B cell (primary cell): ENCODE results near the gene CNTNAP2. TPM values are rescaled to one million over a fixed set of nuclear protein-coding genes. Genes with fewer than 3 reads are reported as not detected.
"Not testable (repeated sequence)": the region's sequence is repeated elsewhere in the genome, so short reads cannot be mapped to it uniquely, and the experiment has no call there.

Experiments
- ATAC-seq: fragments of 200-7000 bp; cut with Tn5 transposase; one replicate; pipeline ENCODE4 v1.10.0; 2021; ENCODE audit warnings: low read depth, mild to moderate bottlenecking, moderate number of reproducible peaks, moderate library complexity
- CTCF ChIA-PET: fragments of 350-600 bp; sonication (Branson Sonifier 250); formaldehyde crosslinking; loops from one replicate; lab custom pipeline; 2021; ENCODE audit warnings: antibody characterized with exemption, inconsistent platforms; lab: Charles Lee
- POLR2A ChIA-PET: fragments of 350-600 bp; sonication (Branson Sonifier 250); formaldehyde crosslinking; loops from one replicate; lab custom pipeline; 2021; ENCODE audit warnings: antibody characterized with exemption; lab: Charles Lee
- DNase-seq: peaks from one replicate; pipeline ENCODE4 v3.0.0; 2013
- H2AFZ ChIP-seq: 2 replicates; pipeline ENCODE4 v1.6.1; 2012; ENCODE audit warnings: mild to moderate bottlenecking, low read depth, low read length; ENCODE audit not compliant: insufficient read depth, poor library complexity, severe bottlenecking
- H3K27ac ChIP-seq, 2 donors: 1 replicate in 1 of 2; 2 replicates in 1 of 2; pipeline ENCODE4 v1.5.1; 2012 to 2013; ENCODE audit warnings: low read length in 2 of 2, mild to moderate bottlenecking in 2 of 2, moderate library complexity in 1 of 2
- H3K27me3 ChIP-seq, 4 experiments: fragments of 200-600 bp in 1 of 4; sonication (generic) in 1 of 4; replicated peaks in 1 of 4; 1 replicate in 2 of 4; 2 replicates in 2 of 4; pipeline versions ENCODE4 v1.6.1 to v1.7.0; 2013 to 2016; ENCODE audit warnings: low read length in 3 of 4, mild to moderate bottlenecking in 2 of 4, mixed read lengths in 1 of 4, moderate library complexity in 1 of 4; ENCODE audit not compliant: insufficient read depth in 4 of 4, control insufficient read depth in 3 of 4; ENCODE audit errors: control extremely low read depth in 1 of 4
- H3K36me3 ChIP-seq, 2 experiments: replicated peaks in 1 of 2; 1 replicate in 1 of 2; 2 replicates in 1 of 2; pipeline versions ENCODE4 v1.6.1 to v1.7.1; 2013; ENCODE audit warnings: low read length in 1 of 2; ENCODE audit not compliant: insufficient read depth in 2 of 2, control insufficient read depth in 1 of 2; ENCODE audit errors: control extremely low read depth in 1 of 2, extremely low read depth in 1 of 2
- H3K4me1 ChIP-seq, 2 donors: fragments of 200-600 bp in 1 of 2; sonication (generic) in 1 of 2; 1 replicate in 1 of 2; 2 replicates in 1 of 2; pipeline versions ENCODE4 v1.5.1 to v1.6.1; 2013 to 2017; ENCODE audit warnings: low read length in 2 of 2; ENCODE audit not compliant: control insufficient read depth in 2 of 2, insufficient read depth in 2 of 2
- H3K4me2 ChIP-seq: replicated peaks from 2 replicates; pipeline ENCODE3; 2012; ENCODE audit warnings: mild to moderate bottlenecking, low read depth, low read length; ENCODE audit not compliant: poor library complexity, severe bottlenecking
- H3K4me3 ChIP-seq, 5 experiments: fragments of 200-600 bp in 1 of 5; sonication (generic) in 1 of 5; 1 replicate in 3 of 5; 2 replicates in 2 of 5; pipeline versions ENCODE4 v1.5.1 to v1.7.0; 2011 to 2016; ENCODE audit warnings: low read length in 4 of 5, mild to moderate bottlenecking in 4 of 5, low read depth in 2 of 5, control low read depth in 1 of 5, moderate library complexity in 1 of 5; ENCODE audit not compliant: insufficient read depth in 1 of 5; ENCODE audit errors: control extremely low read depth in 1 of 5, extremely low read depth in 1 of 5
- H3K79me2 ChIP-seq: fragments of 200-600 bp; sonication (generic); one replicate; pipeline ENCODE4 v1.6.0; 2016; ENCODE audit warnings: low read length; ENCODE audit not compliant: control insufficient read depth, insufficient read depth
- H3K9ac ChIP-seq: fragments of 200-600 bp; sonication (generic); 2 replicates; pipeline ENCODE4 v1.6.1; 2017; ENCODE audit warnings: mild to moderate bottlenecking, low read length, moderate library complexity
- H3K9me3 ChIP-seq, 3 donors: one replicate each; pipeline versions ENCODE4 v1.6.1 to v1.7.1; 2013; ENCODE audit warnings: low read length in 2 of 3; ENCODE audit not compliant: control insufficient read depth in 2 of 3, insufficient read depth in 1 of 3; ENCODE audit errors: control extremely low read depth in 1 of 3
- H4K20me1 ChIP-seq: 2 replicates; pipeline ENCODE4 v1.6.0; 2012; ENCODE audit warnings: mild to moderate bottlenecking, low read length; ENCODE audit not compliant: insufficient read depth, control insufficient read depth, poor library complexity, severe bottlenecking
- H3K27ac Mint-ChIP-seq: one replicate; pipeline ENCODE4 v1.8.0; 2021; ENCODE audit warnings: mixed read lengths
- H3K27me3 Mint-ChIP-seq: one replicate; pipeline ENCODE4 v1.8.0; 2021; ENCODE audit warnings: mixed read lengths
- H3K4me1 Mint-ChIP-seq: one replicate; pipeline ENCODE4 v1.8.0; 2021; ENCODE audit warnings: mixed read lengths
- H3K4me3 Mint-ChIP-seq: one replicate; pipeline ENCODE4 v1.8.0; 2021; ENCODE audit warnings: mixed read lengths
- H3K9me3 Mint-ChIP-seq: one replicate; pipeline ENCODE4 v1.8.0; 2022; ENCODE audit warnings: mixed read lengths; ENCODE audit not compliant: insufficient read depth
- EZH2 ChIP-seq: IDR thresholded peaks from 2 replicates; pipeline ENCODE4 v1.6.1; 2012; ENCODE audit warnings: borderline replicate concordance, low read depth, mild to moderate bottlenecking, moderate library complexity, low read length; ENCODE audit not compliant: insufficient read depth, poor library complexity, severe bottlenecking
- WGBS: methylation state at CpG from one replicate; pipeline ENCODE4 v1.1.5; 2013; ENCODE audit warnings: missing lambda C conversion rate; ENCODE audit not compliant: insufficient coverage; 5-methylcytosine and 5-hydroxymethylcytosine counted together
- intact Hi-C: fragments of 100-400 bp; cut with micrococcal nuclease; formaldehyde crosslinking; loops from one replicate; pipeline ENCODE4 v1.10.0; 2022
- polyA plus RNA-seq: library from polyadenylated mRNA; depleted of rRNA; stranded (reverse); fragments of >200 nt; gene quantifications from 2 replicates; pipeline ENCODE4 v1.2.3, GENCODE V29; 2012
- total RNA-seq, 2 donors: library from RNA; stranded (reverse); fragments of 120-200 nt in 1 of 2; gene quantifications; 1 replicate in 1 of 2; 2 replicates in 1 of 2; pipeline versions ENCODE4 v1.2.3 to v1.2.4, GENCODE V29; 2013 to 2022
- TF ChIP-seq, protein P1 (sequence below): fragments of 200-600 bp; IDR thresholded peaks from one replicate; pipeline ENCODE4 v1.8.0; 2022; ENCODE audit warnings: antibody characterized with exemption, mild to moderate bottlenecking

CNTNAP2 gene
- total and polyA plus RNA-seq, 2 donors (not counting 1 experiment from before 2014, with no cell fraction given): 7.4 to 16.6 TPM

- Histone ChIP-seq H3K36me3 (no peaks in the 10 kb centered on the region), H3K9me3 (no peaks in the 10 kb centered on the region), H2AFZ (no peak overlapping the region), H3K4me2 (no peak overlapping the region), H4K20me1 (no peaks in the 10 kb centered on the region), H3K9ac (no peak overlapping the region), H3K27ac (no peak overlapping the region), H3K4me3 (no peak overlapping the region), H3K27me3 (no peaks in the 10 kb centered on the region), H3K79me2 (no peaks in the 10 kb centered on the region), H3K4me1 (no peaks in the 10 kb centered on the region)
- Mint-ChIP-seq H3K27me3 (no peaks in the 10 kb centered on the region), H3K27ac (no peak overlapping the region), H3K4me1 (no peaks in the 10 kb centered on the region), H3K9me3 (no peaks in the 10 kb centered on the region), H3K4me3 (no peak overlapping the region)
- TF ChIP-seq EZH2: no peak
- TF ChIP-seq, protein P1, sequence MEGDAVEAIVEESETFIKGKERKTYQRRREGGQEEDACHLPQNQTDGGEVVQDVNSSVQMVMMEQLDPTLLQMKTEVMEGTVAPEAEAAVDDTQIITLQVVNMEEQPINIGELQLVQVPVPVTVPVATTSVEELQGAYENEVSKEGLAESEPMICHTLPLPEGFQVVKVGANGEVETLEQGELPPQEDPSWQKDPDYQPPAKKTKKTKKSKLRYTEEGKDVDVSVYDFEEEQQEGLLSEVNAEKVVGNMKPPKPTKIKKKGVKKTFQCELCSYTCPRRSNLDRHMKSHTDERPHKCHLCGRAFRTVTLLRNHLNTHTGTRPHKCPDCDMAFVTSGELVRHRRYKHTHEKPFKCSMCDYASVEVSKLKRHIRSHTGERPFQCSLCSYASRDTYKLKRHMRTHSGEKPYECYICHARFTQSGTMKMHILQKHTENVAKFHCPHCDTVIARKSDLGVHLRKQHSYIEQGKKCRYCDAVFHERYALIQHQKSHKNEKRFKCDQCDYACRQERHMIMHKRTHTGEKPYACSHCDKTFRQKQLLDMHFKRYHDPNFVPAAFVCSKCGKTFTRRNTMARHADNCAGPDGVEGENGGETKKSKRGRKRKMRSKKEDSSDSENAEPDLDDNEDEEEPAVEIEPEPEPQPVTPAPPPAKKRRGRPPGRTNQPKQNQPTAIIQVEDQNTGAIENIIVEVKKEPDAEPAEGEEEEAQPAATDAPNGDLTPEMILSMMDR: no peak
- ChIA-PET POLR2A (no interaction called here), CTCF (no interaction called here)
- intact Hi-C loops: no loop called here
- no peak for DNase-seq
- no peak for ATAC-seq
- WGBS: no CpG with 5 or more reads among the region's 5 CpGs
Observed at GRCh38 chr7:147798001-147798400, 1681.4 kb downstream of the CNTNAP2 start.

DNA sequence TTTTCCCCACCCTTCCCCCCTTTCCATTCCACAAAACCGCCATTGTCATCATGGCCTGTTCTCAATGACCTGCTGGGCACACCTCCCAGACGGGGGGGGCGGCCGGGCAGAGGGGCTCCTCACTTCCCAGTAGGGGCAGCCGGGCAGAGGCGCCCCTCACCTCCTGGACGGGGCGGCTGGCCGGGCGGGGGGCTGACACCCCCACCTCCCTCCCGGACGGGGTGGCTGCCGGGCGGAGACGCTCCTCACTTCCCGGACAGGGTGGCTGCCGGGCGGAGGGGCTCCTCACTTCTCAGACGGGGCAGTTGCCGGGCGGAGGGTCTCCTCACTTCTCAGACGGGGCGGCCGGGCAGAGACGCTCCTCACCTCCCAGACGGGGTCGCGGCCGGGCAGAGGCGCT is 1685.2 kb downstream of the CNTNAP2 start:
- CTCF ChIA-PET, H3K27me3 Mint-ChIP-seq, H3K27ac ChIP-seq, H3K9me3 ChIP-seq, POLR2A ChIA-PET, H3K4me3 ChIP-seq, intact Hi-C loops, H3K79me2 ChIP-seq, H3K27ac Mint-ChIP-seq, H3K4me1 ChIP-seq, H3K9ac ChIP-seq, H3K4me3 Mint-ChIP-seq, H4K20me1 ChIP-seq, H3K9me3 Mint-ChIP-seq, ATAC-seq, H3K27me3 ChIP-seq, H3K4me1 Mint-ChIP-seq, H3K4me2 ChIP-seq, H3K36me3 ChIP-seq, H2AFZ ChIP-seq, DNase-seq: not testable (repeated sequence)
- WGBS: 88% methylated on average over 1 of the region's 30 CpGs
